GM12801 (cell line): ENCODE results near the gene SNRK.

ENCODE experiments used
- TF ChIP-seq, protein P1 (sequence below): IDR thresholded peaks from one replicate; pipeline ENCODE4 v1.5.1; 2011; ENCODE audit warnings: control low read depth; ENCODE audit not compliant: insufficient read length; ENCODE audit errors: extremely low read depth

Gene SNRK

DNA sequence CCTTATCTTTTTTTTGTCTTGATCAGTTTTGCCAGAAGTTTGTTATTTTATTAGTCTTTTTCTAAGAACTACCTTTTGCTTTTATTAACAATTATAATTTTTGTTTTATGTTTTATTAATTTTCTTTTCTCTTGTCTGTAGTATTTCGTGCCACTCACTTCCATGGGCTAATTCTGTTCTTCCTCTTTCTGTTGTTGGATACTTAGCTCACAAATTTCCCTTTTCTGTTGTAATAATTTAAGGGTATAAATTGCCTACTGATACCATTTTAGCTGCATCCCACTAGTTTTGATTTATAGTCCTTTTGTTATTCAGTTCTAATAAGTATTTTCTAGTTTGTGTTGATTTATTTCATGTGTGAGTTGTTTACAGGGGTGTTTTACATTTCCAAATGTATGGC is 48.6 kb downstream of the SNRK start:
- TF ChIP-seq, protein P1, sequence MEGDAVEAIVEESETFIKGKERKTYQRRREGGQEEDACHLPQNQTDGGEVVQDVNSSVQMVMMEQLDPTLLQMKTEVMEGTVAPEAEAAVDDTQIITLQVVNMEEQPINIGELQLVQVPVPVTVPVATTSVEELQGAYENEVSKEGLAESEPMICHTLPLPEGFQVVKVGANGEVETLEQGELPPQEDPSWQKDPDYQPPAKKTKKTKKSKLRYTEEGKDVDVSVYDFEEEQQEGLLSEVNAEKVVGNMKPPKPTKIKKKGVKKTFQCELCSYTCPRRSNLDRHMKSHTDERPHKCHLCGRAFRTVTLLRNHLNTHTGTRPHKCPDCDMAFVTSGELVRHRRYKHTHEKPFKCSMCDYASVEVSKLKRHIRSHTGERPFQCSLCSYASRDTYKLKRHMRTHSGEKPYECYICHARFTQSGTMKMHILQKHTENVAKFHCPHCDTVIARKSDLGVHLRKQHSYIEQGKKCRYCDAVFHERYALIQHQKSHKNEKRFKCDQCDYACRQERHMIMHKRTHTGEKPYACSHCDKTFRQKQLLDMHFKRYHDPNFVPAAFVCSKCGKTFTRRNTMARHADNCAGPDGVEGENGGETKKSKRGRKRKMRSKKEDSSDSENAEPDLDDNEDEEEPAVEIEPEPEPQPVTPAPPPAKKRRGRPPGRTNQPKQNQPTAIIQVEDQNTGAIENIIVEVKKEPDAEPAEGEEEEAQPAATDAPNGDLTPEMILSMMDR: no peak

DNA sequence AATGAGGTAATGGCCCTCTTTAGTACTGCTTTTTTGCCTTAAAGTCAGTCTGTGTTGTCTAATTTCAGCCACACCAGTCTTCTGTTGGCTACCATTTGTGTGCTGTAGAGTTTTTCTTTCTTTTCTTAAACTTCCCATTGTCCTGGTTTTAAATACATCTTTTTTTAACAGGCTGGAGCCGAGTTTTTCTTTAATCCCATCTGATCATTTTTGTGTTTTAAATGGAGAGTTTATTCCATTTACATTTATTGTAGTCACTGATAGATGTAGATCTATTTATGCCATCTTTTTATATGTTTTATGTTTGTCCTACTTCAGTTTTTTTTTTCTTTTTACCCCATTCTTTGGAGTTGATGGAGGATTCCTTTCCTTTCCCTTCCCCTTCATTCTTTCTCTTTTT is 49.5 kb downstream of the SNRK start:
- TF ChIP-seq, protein P1: no peak

DNA sequence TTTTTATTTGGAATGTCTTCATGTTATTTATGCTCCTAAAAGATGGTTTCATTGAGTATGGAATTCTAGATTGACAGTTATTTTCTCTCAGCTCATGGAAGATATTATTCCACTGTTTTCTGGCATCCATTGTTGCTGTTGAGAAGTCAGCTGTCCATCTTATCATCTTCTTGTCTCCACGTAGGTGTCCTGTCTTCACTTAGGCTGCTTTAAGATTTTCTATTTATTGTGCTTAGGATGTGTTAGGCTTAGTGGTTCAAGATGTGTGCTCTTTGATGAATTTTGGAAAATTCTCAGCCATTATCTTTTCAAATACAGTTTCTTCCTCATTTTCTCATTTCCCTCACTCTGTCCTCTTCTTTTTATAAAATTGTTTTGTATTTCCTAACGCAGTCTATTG is 52.0 kb downstream of the SNRK start:
- TF ChIP-seq, protein P1: no peak

DNA sequence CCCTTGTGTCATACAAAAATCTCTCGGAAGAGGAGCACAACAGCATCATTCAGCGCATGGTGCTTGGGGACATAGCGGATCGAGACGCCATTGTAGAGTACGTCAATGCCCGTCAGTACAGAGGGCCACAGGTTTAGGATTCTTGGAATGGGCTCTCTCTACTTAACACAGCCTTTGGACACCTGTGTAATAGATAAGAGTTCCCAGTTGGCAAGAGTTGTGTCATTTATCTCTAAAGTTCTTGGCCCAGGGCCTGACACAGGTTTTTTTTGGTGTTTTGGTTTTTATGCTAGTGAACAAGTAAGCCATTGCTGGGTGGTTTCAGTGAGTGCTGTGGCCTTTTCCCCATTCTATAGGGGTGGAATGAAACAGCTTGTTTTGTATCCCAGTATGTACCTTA is 54.1 kb downstream of the SNRK start:
- TF ChIP-seq, protein P1: no peak

DNA sequence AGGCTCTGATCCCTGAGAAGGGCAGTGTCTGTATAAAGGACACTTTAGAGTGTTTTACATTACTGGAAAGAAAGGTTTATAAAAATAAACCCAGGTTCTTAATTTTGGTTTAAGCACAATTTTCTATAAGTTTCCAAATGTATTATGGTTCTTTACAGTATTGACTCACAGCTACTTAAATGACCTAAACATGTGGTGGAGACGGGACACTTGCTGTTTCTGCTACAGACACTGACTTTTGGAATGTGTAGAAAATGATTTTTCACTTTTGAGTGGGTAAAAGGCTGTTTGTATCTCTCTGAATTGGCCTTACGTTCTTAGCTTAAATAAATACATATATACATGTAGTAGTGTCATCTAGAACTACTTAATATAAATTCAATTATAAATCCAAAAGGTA is 55.4 kb downstream of the SNRK start:
- TF ChIP-seq, protein P1: no peak

DNA sequence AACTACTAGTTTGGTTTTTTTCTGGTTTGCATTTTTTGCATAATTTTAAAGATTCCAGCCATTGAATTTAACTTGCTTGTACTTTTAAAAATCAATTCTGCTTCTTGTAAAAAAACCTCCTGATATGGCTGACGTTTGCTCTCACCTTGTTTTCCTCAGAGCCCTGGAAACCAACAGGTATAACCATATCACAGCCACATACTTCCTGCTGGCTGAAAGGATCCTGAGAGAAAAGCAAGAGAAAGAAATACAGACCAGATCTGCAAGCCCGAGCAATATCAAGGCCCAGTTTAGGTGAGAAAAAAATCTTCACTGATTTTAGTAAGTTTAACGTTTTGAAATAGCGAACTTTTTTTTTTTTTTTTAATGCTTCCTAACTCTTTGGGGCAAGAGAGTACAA is 56.8 kb downstream of the SNRK start:
- TF ChIP-seq, protein P1: no peak

DNA sequence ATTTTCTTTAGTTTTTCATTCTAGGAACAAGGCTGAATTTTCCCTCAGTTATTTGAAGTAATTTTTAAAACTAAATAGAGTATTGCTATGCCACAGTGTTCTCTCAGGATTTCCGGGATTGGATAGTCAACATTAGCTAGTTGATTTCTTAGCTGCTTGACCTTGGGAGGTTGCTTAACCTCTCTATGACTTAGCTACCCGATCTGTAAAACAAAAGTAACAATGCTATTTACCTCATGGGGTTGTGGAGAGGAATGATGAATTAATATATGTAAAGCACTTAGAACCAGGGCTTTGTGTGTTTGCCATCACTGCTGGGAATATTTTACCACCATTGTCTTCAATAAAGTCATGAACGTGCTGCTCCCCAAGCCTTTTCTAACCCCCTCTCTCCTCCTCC is 57.5 kb downstream of the SNRK start:
- TF ChIP-seq, protein P1: no peak

DNA sequence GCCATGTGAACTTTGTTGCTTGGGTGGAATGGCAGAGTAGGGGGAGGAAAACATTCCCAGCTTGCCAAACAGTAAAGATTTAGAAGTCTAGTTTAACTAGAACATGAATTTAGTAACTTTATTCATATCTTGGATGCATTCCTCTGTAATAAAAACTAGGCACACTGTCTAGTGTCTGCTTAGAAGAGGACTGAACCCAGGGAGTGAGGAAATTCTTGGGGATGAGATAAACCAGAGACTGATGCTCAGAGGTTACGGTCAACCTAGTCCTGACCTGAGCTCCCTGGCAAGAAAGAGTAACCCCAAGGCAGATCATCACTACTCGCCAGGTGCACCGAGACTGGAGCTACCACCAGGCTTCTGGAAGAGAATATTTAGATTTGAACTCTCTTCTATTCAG is 58.2 kb downstream of the SNRK start:
- TF ChIP-seq, protein P1: no peak
